A673 (cell line): ENCODE data around the gene FBN1.

Source experiments
- CTCF ChIP-seq: fragments of 300-800, 200-600 bp; sonication (generic); conservative IDR thresholded peaks from 2 replicates; pipeline ENCODE4 v1.5.1; 2017; ENCODE audit warnings: low read depth, mild to moderate bottlenecking, antibody characterized with exemption, low read length, moderate library complexity, mixed read lengths
- EZH2 ChIP-seq: fragments of 200-600 bp; sonication (generic); IDR thresholded peaks from 2 replicates; pipeline ENCODE4 v1.6.1; 2017; ENCODE audit warnings: borderline replicate concordance, low read depth, mild to moderate bottlenecking, mixed read lengths, antibody characterized with exemption, low read length; ENCODE audit not compliant: poor library complexity, severe bottlenecking

- TF ChIP-seq CTCF: no peak
- TF ChIP-seq EZH2: no peak
Observed at GRCh38 chr15:48653216-48653615, 7.7 kb upstream of the FBN1 start.
